ENCODE data around the gene FSTL4. TPM values are rescaled to one million over a fixed set of nuclear protein-coding genes. Genes with fewer than 3 reads are reported as not detected.

FSTL4 gene
- total and polyA plus RNA-seq, 2 experiments from 2014 or later, result 0.47 to 0.74 TPM

- no peak overlapping the region for H3K4me2 ChIP-seq
- WGBS (ENCODE audit: low lambda C conversion rate, missing lambda C conversion rate), result 44% methylated on average over 2 of the region's 2 CpGs
- no peak overlapping the region for H3K27ac ChIP-seq
- H3K9me2 ChIP-seq (replicated peaks; ENCODE audit: insufficient read depth), result no peaks in the 10 kb centered on the region
- H4K20me1 ChIP-seq (ENCODE audit: insufficient read depth, poor library complexity, severe bottlenecking), result no peaks in the 10 kb centered on the region
- H3K79me2 ChIP-seq, result no peaks in the 10 kb centered on the region
- TF ChIP-seq EZH2phosphoT487 (IDR thresholded peaks at IDR 0.05; ENCODE audit: low read depth, severe bottlenecking, unreplicated experiment) (no peak), EZH2 (IDR thresholded peaks at IDR 0.05; ENCODE audit: borderline replicate concordance) (no peak), CTCF (IDR thresholded peaks at IDR 0.05; ENCODE audit: poor library complexity) (no peak)
- no peaks in the 10 kb centered on the region for H3K36me3 ChIP-seq (replicated peaks; ENCODE audit: insufficient read depth, low read depth)
- peaks cover 33% of the 10 kb centered on the region for H3K27me3 ChIP-seq
- no peak overlapping the region for H2AFZ ChIP-seq
- DNase-seq (ENCODE audit: low spot score), result no peak
- no peak overlapping the region for H3K4me3 ChIP-seq
- H3K9me3 ChIP-seq (ENCODE audit: low read depth), result no peaks in the 10 kb centered on the region
- H3K4me1 ChIP-seq (ENCODE audit: insufficient read depth), result no peaks in the 10 kb centered on the region
These were observed 9.4 kb downstream of the FSTL4 start for GRCh38 chr5:133602835-133603380.

GRCh38 chr5:133599600-133599999 lies 12.7 kb downstream of the FSTL4 start:
- Histone ChIP-seq H3K36me3 (replicated peaks; ENCODE audit: insufficient read depth, low read depth) (no peaks in the 10 kb centered on the region), H3K4me2 (no peak overlapping the region), H3K9me3 (ENCODE audit: low read depth) (no peaks in the 10 kb centered on the region), H4K20me1 (ENCODE audit: insufficient read depth, poor library complexity, severe bottlenecking) (no peaks in the 10 kb centered on the region), H2AFZ (no peak overlapping the region), H3K4me3 (no peak overlapping the region), H3K79me2 (no peaks in the 10 kb centered on the region), H3K9me2 (replicated peaks; ENCODE audit: insufficient read depth) (no peaks in the 10 kb centered on the region), H3K4me1 (ENCODE audit: insufficient read depth) (no peaks in the 10 kb centered on the region), H3K27ac (no peak overlapping the region), H3K27me3 (peaks cover 28% of the 10 kb centered on the region)
- WGBS (ENCODE audit: low lambda C conversion rate, missing lambda C conversion rate), result 89% methylated on average over 6 of the region's 6 CpGs
- TF ChIP-seq EZH2phosphoT487 (IDR thresholded peaks at IDR 0.05; ENCODE audit: low read depth, severe bottlenecking, unreplicated experiment), result no peak
- no peak for TF ChIP-seq EZH2 (IDR thresholded peaks at IDR 0.05; ENCODE audit: borderline replicate concordance)
- no peak for TF ChIP-seq CTCF (IDR thresholded peaks at IDR 0.05; ENCODE audit: poor library complexity)
- no peak for DNase-seq (ENCODE audit: low spot score)

- no peaks in the 10 kb centered on the region for H4K20me1 ChIP-seq (ENCODE audit: insufficient read depth, poor library complexity, severe bottlenecking)
- H3K36me3 ChIP-seq (replicated peaks; ENCODE audit: insufficient read depth, low read depth), result no peaks in the 10 kb centered on the region
- H2AFZ ChIP-seq, result no peak overlapping the region
- 93% methylated on average over 8 of the region's 8 CpGs for WGBS (ENCODE audit: low lambda C conversion rate, missing lambda C conversion rate)
- no peak overlapping the region for H3K27ac ChIP-seq
- no peak for DNase-seq (ENCODE audit: low spot score)
- no peaks in the 10 kb centered on the region for H3K9me3 ChIP-seq (ENCODE audit: low read depth)
- no peak overlapping the region for H3K4me3 ChIP-seq
- TF ChIP-seq CTCF (IDR thresholded peaks at IDR 0.05; ENCODE audit: poor library complexity) (no peak), EZH2phosphoT487 (IDR thresholded peaks at IDR 0.05; ENCODE audit: low read depth, severe bottlenecking, unreplicated experiment) (no peak), EZH2 (IDR thresholded peaks at IDR 0.05; ENCODE audit: borderline replicate concordance) (no peak)
- H3K4me2 ChIP-seq, result no peak overlapping the region
- H3K79me2 ChIP-seq, result no peaks in the 10 kb centered on the region
- no peaks in the 10 kb centered on the region for H3K4me1 ChIP-seq (ENCODE audit: insufficient read depth)
- no peaks in the 10 kb centered on the region for H3K9me2 ChIP-seq (replicated peaks; ENCODE audit: insufficient read depth)
- peaks cover 26% of the 10 kb centered on the region for H3K27me3 ChIP-seq
These were observed 13.3 kb downstream of the FSTL4 start for GRCh38 chr5:133599044-133599443.
